ENCODE data around the gene NAALADL2.
"Not testable (repeated sequence)": the region's sequence is repeated elsewhere in the genome, so short reads cannot be mapped to it uniquely, and the experiment has no call there.

NAALADL2 gene

DNA sequence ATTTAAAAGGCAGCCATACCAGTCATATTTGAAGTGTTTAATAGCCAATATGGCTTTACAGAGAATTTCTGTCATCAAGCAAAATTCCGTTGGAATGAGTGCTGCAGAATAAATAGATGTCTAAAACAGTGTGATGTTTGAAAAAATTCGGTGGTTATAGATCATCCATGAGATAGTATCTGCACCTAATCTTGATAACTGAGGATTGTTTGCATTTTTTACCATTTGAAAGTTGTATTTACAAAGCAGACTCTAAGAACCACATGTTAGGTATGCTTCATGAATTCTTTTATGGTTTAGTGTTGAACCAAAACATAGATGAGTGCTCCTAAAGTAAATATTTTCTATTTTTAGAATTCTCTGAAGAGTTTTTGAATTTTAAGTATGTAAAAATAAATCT, 476.1 kb downstream of the NAALADL2 start:
- no peak for DNase-seq

DNA sequence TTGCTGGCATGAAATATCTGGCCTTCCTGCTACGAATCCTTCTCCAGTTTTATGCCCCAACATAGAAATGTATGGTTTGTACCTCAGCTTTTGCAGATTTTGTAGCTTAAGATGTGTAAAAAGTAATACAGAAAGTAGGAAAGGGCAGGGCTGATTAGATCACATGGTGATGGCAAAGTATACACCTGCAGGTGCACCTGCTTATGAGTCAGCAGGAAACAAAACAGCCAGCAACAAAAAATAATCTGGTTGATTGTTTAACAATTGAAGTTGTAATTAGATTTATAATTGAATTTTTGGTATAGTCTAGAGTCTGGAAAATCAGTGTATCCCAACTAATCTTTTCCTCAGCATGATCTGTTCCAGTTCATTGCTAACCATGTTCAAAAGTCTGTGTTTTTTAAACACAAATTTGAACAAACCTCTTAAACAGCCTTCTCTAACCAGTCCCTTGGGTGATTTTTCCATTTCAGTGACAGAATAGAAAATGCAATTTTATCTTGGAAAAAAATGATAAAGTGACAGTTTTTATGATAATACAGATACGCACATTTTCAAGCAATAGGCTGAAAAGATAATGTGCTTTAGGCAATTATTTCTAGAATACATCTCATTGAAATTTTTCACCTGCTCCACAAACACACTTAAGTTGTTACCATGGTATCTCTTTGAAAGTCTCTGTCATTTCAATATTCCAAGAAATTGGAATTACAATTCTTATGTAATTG, 477.4 kb downstream of the NAALADL2 start:
- DNase-seq = no peak

DNA sequence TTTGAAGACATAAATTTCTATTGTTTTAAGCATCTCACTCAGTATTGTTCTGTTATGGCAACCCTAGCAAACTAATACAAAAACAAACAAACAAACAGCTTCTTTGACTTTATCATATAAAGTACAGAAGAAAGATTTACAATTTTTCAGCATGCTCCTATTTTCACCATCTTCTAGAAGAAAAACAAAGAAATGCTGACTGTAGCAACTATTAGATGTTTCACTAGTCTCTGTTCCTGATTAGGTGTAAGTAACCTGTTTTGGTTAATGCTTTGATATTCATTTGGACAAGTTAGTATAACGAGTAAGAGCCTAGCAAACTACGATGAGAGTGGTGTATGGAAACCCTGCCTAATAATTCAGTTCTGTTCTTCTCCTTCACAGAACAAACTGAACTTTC, 478.5 kb downstream of the NAALADL2 start:
- DNase-seq = no peak

DNA sequence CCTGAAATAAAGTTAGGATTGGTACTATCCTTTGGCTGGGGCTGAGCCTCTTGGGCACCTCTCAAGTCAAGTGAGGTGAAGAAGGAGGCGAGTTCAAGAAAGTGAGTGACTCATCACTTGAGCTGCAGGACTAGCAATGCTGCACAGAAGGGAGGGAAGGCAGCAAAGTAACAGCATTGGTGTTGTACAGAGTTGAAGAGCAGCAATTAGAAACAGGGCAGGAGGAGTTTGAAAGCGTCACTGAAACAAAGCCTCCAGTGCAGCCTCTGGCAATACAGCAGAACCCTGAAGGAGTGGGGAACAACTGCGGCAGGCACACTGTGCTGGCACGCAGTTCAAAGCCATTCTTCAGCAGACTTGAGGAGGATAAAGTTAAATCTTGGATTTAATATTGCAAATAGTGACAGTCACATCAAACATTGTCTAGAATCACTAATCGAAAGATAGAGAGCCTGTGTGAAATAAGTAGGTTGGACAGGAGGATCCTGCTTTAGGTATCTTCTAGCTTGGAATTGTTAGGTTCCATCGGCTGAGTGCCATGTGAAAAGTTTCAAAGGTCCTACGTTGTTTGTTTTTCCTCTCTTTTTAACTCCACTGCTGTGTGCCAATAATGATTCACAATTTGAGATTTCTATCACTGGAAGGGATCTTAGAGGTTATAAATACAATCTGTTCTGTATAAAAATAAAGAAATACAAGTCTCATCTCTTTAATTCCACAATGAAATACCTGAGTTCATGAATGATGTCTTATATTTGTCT, 479.8 kb downstream of the NAALADL2 start:
- no peak for DNase-seq

DNA sequence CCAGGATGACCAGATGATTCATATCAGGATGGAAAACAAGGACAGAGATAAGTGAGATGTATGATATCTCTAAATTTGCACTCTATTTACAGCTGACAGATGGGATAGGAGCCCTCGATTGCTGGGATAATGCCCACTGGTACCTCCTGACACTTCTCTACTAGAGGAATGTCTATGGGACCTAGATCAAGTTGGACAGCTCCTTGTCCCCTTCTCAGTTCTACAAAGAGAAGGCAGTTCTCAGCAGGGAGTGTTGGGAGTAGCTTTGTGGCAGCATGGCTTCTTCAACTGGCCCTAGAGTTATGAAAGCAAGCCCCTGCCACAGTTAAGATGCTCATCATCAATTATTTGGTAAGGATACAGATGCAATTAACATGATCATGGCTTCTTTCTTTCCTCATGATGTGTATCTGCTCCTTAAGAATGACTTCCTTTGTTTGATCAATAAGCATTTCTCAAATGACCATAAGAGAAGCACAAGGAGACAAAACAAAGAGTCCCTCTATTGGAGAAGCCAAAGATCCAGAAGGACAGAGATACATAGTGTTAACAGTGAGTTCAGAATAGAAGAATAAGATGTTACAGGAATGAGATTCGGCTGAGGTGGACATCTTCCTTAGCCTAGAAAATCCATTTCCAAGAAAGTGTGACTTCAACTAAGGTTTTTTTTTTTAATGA, 481.3 kb downstream of the NAALADL2 start:
- DNase-seq = no peak

DNA sequence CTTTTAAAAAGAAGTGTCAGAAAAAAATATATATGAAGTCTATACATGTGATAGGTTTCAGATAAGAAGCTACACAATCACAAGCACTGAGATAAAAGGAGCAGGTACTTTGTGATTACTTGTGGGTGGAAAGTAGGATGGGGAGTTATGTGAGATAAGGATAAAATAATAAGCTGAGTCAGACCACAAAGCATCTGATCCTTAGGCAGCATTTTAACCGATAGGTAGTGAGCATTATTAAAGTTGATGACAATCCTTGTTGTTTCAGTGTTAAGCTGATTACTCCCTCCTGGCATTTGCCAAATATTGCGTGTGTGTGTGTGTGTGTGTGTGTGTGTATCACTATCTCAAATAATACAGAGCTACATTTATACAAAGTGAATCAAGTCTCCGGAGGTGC, 483.1 kb downstream of the NAALADL2 start:
- DNase-seq = no peak

DNA sequence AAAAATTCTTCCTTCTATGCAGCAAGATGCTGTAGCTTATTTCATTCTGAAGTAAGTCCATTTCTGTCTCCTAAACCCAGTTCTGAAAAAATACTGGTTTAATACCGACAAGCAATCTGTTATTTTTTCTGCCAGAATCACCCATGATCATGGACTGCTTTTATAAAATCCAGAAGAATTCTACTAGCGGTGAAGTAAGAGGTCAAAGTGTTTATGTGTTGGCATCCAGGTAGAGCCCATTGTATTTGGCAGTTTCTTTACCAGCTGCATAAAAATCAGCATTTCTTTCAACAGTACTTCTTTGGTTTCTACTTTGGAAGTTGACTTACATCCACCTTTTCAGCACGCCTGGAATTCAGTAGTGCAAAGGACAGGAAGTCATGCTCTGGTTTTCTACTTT, 484.8 kb downstream of the NAALADL2 start:
- DNase-seq = no peak

- no peak for DNase-seq
These were observed 487.6 kb downstream of the NAALADL2 start for GRCh38 chr3:175346573-175347356.

DNA sequence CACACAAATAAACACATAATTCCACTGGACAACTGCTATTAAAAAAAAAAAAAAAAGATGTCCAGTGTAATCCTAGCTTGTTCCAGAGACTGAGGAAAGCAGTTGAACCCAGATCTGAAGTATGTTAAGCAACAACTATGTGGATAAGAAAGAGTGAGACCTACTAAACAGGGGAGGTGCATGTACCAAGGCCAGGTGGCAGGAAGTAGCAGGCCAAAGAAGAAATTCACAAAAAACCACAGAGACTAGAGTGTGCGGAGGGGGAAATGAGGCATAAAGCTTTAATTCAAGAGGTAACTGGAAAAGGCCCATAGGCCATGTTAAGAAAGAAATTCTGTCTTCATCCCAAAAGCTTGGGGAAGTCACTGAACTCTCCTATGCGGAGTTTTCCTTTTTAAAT, 490.0 kb downstream of the NAALADL2 start:
- no peak for DNase-seq

DNA sequence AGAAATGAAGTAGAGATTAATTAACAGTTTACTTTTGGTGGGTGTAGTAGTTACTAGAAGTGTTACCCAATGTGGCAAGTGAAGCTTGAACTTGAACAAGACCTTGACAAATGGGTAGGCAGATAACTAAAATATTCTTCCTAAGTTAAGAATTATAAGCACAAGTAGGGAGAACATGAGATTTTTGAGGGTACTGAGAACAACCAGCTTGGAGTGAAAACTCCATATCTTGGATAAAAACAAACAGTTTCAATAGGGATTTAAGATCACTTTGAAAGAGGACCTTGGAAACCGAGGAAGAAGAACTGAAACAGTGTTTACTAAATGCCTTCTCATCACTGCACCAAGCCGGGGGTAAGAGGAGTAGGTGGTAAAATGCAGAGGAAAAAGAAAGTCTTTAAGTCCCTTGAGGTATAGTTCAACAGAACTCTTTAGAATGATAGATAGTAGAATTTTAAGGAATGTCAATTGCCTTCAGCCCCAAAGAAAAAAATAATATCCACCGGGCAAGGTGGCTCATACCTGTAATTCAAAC, 496.7 kb downstream of the NAALADL2 start:
- DNase-seq = no peak

DNA sequence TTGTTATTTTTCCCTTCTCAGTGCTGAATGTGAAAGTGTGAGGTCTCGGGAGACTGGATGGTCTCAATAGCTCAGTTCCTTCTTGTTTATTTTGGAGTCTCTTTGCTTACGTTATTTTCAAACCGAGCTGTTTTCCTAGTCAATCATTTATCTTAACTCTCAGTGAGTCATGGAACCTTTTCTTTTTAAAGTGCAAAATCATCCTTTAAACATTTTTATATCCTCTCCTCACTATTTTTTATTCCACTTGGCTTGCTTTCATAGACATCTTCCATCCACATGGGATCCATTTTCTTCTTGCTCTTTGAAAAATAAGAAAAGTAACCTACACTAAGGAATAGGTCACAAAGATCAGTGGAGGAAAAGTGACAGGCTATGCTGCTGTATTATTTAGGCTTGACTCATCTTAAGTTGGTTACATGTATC, 497.8 kb downstream of the NAALADL2 start:
- no peak for DNase-seq

GRCh38 chr3:175357758-175358157, 498.6 kb downstream of the NAALADL2 start:
- DNase-seq = no peak

DNA sequence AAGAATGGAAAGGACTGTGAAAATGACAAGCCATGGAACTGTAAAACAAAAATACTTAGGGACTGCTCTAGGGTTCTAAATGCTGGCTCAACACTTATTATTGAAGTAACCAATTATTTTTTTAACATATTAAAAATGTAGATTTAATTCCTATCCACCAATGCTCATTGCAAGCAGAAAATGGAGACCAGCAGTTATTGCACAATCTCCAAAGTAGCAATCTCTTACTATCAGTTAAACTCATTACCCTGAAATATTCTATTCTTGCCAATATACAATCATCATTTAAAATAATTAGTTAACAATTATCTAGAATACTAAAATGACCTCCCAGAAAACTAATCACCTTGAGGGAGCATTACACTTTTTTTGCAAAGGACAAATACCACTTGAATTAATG, 499.8 kb downstream of the NAALADL2 start:
- DNase-seq = no peak

- DNase-seq = not testable (repeated sequence)
These were observed 511.3 kb downstream of the NAALADL2 start for GRCh38 chr3:175370426-175370825.

- DNase-seq = not testable (repeated sequence)
These were observed 512.1 kb downstream of the NAALADL2 start for GRCh38 chr3:175371187-175371586.

DNA sequence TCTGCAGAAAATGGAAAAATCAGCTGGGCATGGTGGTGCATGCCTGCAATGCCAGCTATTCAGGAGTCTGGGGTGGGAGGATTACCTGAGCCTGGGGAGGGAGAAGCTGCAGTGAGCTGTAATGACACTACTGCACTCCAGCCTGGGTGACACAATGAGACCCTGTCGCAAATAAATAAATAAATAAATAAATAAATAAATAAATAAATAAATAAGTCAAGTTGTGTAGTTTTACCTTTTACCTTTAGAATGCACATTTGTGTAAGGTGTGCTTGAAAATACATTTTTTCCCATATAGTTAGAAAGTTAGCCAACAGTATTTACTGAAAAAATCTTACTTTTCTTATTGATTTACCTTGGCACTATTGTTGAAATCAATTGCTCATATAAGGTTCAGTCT, 515.6 kb downstream of the NAALADL2 start:
- DNase-seq = no peak

GRCh38 chr3:175378348-175378747, 519.2 kb downstream of the NAALADL2 start:
- no peak for DNase-seq

DNA sequence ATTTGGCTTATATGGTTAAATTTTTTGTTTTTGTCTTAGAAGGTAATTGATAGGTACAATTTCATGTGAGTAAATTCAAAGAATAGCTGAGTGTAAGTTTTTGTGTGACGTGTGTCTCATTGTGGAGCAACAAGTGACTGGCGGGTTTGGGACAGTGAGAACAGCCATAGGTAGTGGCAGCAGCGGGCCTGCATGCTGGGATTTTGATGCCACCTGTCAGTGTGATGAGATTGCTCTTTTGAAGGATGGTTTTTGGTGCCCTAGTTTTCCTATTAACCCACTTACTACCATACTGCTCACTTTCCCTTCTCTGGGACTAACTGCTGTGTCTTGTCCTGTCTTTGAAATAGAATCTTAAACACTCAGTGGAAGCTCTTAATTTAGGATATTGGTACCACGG, 522.6 kb downstream of the NAALADL2 start:
- no peak for DNase-seq

- DNase-seq = no peak
These were observed 524.2 kb downstream of the NAALADL2 start for GRCh38 chr3:175383371-175383770.

GRCh38 chr3:175383813-175384212, 524.7 kb downstream of the NAALADL2 start:
- DNase-seq = no peak

DNA sequence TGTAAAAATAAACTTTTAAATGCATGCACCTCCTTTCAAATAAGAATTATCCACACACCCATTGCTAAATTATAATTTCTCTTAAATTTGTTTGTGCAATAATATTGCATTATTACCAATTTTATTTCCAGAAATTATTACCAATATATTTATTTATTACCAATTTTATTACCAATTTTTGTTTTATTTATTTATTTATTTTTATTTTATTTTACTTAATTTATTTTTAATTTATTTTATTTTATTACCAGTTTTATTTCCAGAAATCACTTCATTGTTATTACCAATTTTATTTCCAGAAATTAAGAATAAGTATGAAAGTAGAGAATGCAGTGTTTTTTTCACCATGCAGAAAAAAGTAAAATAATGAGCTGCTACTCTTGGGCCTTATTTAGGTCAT, 525.4 kb downstream of the NAALADL2 start:
- no peak for DNase-seq

DNA sequence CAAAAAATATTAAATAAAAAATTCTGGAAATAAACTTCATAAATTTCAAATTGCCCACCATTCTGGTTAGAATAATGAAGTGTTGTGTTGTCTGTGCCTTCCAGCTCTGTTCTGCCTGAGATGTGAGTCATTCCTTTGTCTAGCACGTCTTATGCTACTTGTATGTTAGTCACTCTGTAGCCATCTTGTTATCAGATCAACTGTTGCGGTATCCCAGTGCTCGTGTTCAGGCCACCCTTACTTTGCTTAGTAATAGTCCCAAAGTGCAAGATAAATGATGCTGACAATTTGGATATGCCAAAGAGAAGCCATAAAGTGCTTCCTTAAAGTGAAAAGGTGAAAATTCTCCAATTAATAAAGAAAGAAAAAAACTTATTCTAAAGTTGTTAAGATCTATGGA, 527.5 kb downstream of the NAALADL2 start:
- no peak for DNase-seq

- DNase-seq = no peak
These were observed 530.4 kb downstream of the NAALADL2 start for GRCh38 chr3:175389560-175389959.
